LNCaP clone FGC (cell line): Measurements from ENCODE around the gene RYR3.
A peak's percentile ranks its signal among the peaks of the same experiment; 100 is the strongest.

Experiments used
- DNase-seq: peaks from one replicate; pipeline ENCODE4 v3.0.0-alpha.2; 2011; ENCODE audit warnings: low read depth
- H3K4me3 ChIP-seq: 2 replicates; pipeline ENCODE4 v1.5.1; 2011; ENCODE audit warnings: mild to moderate bottlenecking, low read depth, low read length, control low read depth
- CTCF ChIP-seq: IDR thresholded peaks from 2 replicates; pipeline ENCODE4 v1.5.1; 2012; ENCODE audit warnings: mild to moderate bottlenecking; ENCODE audit not compliant: control insufficient read depth, insufficient read depth; ENCODE audit errors: extremely low read depth

RYR3 gene

GRCh38 chr15:33858836-33859235 lies 548.1 kb downstream of the RYR3 start:
- DNase-seq, result no peak
- no peak overlapping the region for H3K4me3 ChIP-seq
- no peak for TF ChIP-seq CTCF

- DNase-seq, result no peak
- TF ChIP-seq CTCF, result no peak
- no peak overlapping the region for H3K4me3 ChIP-seq
Observed at GRCh38 chr15:33859992-33860545, 549.3 kb downstream of the RYR3 start.

- no peak for DNase-seq
- TF ChIP-seq CTCF, result no peak
- H3K4me3 ChIP-seq, result no peak overlapping the region
Observed at GRCh38 chr15:33860754-33861153, 550.0 kb downstream of the RYR3 start.

- TF ChIP-seq CTCF, result no peak
- no peak for DNase-seq
- no peak overlapping the region for H3K4me3 ChIP-seq
Observed at GRCh38 chr15:33864360-33865075, 553.8 kb downstream of the RYR3 start.

- DNase-seq, result no peak
- no peak for TF ChIP-seq CTCF
- H3K4me3 ChIP-seq, result no peak overlapping the region
Observed at GRCh38 chr15:33865416-33865815, 554.6 kb downstream of the RYR3 start.

GRCh38 chr15:33866101-33866737 lies 555.5 kb downstream of the RYR3 start:
- H3K4me3 ChIP-seq, result no peak overlapping the region
- TF ChIP-seq CTCF, result no peak
- DNase-seq, result peak; percentile 82
